ENCODE data around the gene ZSCAN22.

GRCh38 chr19:58346961-58347929, 20.5 kb downstream of the ZSCAN22 start:
- TF ChIP-seq CTCF (conservative IDR thresholded peaks at IDR 0.05): no peak
- TF ChIP-seq EZH2 (IDR thresholded peaks at IDR 0.05; ENCODE audit: low read depth): no peak

All from PC-9 (cell line).